ENCODE results near the gene TAPBP. TPM values are rescaled to one million over a fixed set of nuclear protein-coding genes. Genes with fewer than 3 reads are reported as not detected.

The TAPBP gene
- total and polyA plus RNA-seq, 2 of the 8 experiments (the other 6 are each of a cell fraction or from before 2014, with no cell fraction given), result 24.5 to 35.4 TPM

DNA sequence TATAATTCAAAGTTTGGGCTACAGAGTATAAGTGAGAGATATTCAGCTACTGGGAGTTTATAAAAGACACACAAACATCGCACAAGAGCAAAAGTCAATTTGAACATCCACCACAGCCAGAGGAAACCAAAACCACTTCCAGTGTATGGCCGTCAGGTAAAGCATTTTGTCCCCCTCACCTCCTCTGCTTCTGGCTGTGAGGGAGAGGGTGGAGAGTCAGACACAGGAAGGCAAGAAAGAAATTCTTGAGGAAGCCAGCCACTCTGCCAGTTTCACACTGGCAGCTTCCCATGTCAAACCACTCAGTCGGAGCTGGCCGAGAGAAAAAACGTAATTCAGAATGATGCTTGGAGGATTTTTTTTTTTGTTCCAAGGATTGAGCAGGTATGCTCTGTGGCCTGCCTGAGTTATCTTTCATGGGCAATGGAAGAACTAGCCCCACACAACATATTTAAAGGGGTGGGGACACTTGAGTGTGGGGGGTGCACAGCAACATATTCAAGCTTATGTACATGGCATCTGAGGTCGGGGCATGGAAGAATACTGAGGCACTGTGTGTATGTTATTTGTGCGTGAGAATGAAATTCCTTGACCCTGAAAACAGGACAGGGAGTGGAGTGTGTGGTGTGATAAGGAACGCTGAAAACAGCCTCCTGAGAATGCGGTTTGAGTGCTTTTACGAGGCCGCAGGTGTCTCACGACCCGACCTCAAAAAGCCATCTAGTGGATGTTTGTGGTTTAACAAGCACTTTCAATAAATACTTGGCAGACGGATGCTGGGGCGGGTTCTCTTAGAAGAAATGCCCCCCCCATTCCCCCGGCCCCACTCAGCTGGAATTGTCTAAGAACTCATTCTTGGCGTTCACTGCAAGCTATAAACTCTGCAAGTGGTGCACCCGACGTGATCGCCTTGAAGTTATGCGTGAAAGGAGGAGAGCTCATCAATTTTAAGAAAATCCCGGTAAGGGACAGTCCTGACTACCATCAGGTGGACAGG lies 31.1 kb upstream of the TAPBP start (continued):
- TF ChIP-seq ZNF274 (IDR thresholded peaks at IDR 0.05; ENCODE audit: borderline replicate concordance, extremely low read depth, low read length), result no peak
- TF ChIP-seq EZH2 (IDR thresholded peaks at IDR 0.05; ENCODE audit: low read depth, low read length, severe bottlenecking), result no peak
- 0 out of 4 replicates have a peak, but pooled peaks of 1 of the 2 experiments have one; percentile 44 for TF ChIP-seq SIN3A (conservative IDR thresholded peaks at IDR 0.05 in 1 of 2, IDR thresholded peaks at IDR 0.05 in 1 of 2; ENCODE audit: low read depth in 1 of 2, low read length in 2 of 2)
- no peak for TF ChIP-seq KDM5A (IDR thresholded peaks at IDR 0.05; ENCODE audit: low read length)
- no peak for TF ChIP-seq KDM4A (IDR thresholded peaks at IDR 0.05; ENCODE audit: low read depth, low read length, severe bottlenecking)
- TF ChIP-seq TAF7 (optimal IDR thresholded peaks at IDR 0.05; ENCODE audit: borderline replicate concordance, low read depth, low read length), result no peak
- no peak for TF ChIP-seq POLR2A (IDR thresholded peaks at IDR 0.05; ENCODE audit: control extremely low read depth in 1 of 2, low read depth in 2 of 2, low read length in 2 of 2)

All from H1 (cell line).